B cell (primary cell): ENCODE results near the gene BYSL. TPM values are rescaled to one million over a fixed set of nuclear protein-coding genes. Genes with fewer than 3 reads are reported as not detected.

ENCODE experiments used
- ATAC-seq: fragments of 200-7000 bp; cut with Tn5 transposase; one replicate; pipeline ENCODE4 v1.10.0; 2021; ENCODE audit warnings: low read depth, mild to moderate bottlenecking, moderate number of reproducible peaks, moderate library complexity
- CTCF ChIA-PET: fragments of 350-600 bp; sonication (Branson Sonifier 250); formaldehyde crosslinking; loops from one replicate; lab custom pipeline; 2021; ENCODE audit warnings: antibody characterized with exemption, inconsistent platforms; lab: Charles Lee
- POLR2A ChIA-PET: fragments of 350-600 bp; sonication (Branson Sonifier 250); formaldehyde crosslinking; loops from one replicate; lab custom pipeline; 2021; ENCODE audit warnings: antibody characterized with exemption; lab: Charles Lee
- DNase-seq: peaks from one replicate; pipeline ENCODE4 v3.0.0; 2013
- H2AFZ ChIP-seq: 2 replicates; pipeline ENCODE4 v1.6.1; 2012; ENCODE audit warnings: mild to moderate bottlenecking, low read depth, low read length; ENCODE audit not compliant: insufficient read depth, poor library complexity, severe bottlenecking
- H3K27ac ChIP-seq, 2 donors: 1 replicate in 1 of 2; 2 replicates in 1 of 2; pipeline ENCODE4 v1.5.1; 2012 to 2013; ENCODE audit warnings: low read length in 2 of 2, mild to moderate bottlenecking in 2 of 2, moderate library complexity in 1 of 2
- H3K27me3 ChIP-seq, 4 experiments: fragments of 200-600 bp in 1 of 4; sonication (generic) in 1 of 4; replicated peaks in 1 of 4; 1 replicate in 2 of 4; 2 replicates in 2 of 4; pipeline versions ENCODE4 v1.6.1 to v1.7.0; 2013 to 2016; ENCODE audit warnings: low read length in 3 of 4, mild to moderate bottlenecking in 2 of 4, mixed read lengths in 1 of 4, moderate library complexity in 1 of 4; ENCODE audit not compliant: insufficient read depth in 4 of 4, control insufficient read depth in 3 of 4; ENCODE audit errors: control extremely low read depth in 1 of 4
- H3K36me3 ChIP-seq, 2 experiments: replicated peaks in 1 of 2; 1 replicate in 1 of 2; 2 replicates in 1 of 2; pipeline versions ENCODE4 v1.6.1 to v1.7.1; 2013; ENCODE audit warnings: low read length in 1 of 2; ENCODE audit not compliant: insufficient read depth in 2 of 2, control insufficient read depth in 1 of 2; ENCODE audit errors: control extremely low read depth in 1 of 2, extremely low read depth in 1 of 2
- H3K4me1 ChIP-seq, 2 donors: fragments of 200-600 bp in 1 of 2; sonication (generic) in 1 of 2; 1 replicate in 1 of 2; 2 replicates in 1 of 2; pipeline versions ENCODE4 v1.5.1 to v1.6.1; 2013 to 2017; ENCODE audit warnings: low read length in 2 of 2; ENCODE audit not compliant: control insufficient read depth in 2 of 2, insufficient read depth in 2 of 2
- H3K4me2 ChIP-seq: replicated peaks from 2 replicates; pipeline ENCODE3; 2012; ENCODE audit warnings: mild to moderate bottlenecking, low read depth, low read length; ENCODE audit not compliant: poor library complexity, severe bottlenecking
- H3K4me3 ChIP-seq, 5 experiments: fragments of 200-600 bp in 1 of 5; sonication (generic) in 1 of 5; 1 replicate in 3 of 5; 2 replicates in 2 of 5; pipeline versions ENCODE4 v1.5.1 to v1.7.0; 2011 to 2016; ENCODE audit warnings: low read length in 4 of 5, mild to moderate bottlenecking in 4 of 5, low read depth in 2 of 5, control low read depth in 1 of 5, moderate library complexity in 1 of 5; ENCODE audit not compliant: insufficient read depth in 1 of 5; ENCODE audit errors: control extremely low read depth in 1 of 5, extremely low read depth in 1 of 5
- H3K79me2 ChIP-seq: fragments of 200-600 bp; sonication (generic); one replicate; pipeline ENCODE4 v1.6.0; 2016; ENCODE audit warnings: low read length; ENCODE audit not compliant: control insufficient read depth, insufficient read depth
- H3K9ac ChIP-seq: fragments of 200-600 bp; sonication (generic); 2 replicates; pipeline ENCODE4 v1.6.1; 2017; ENCODE audit warnings: mild to moderate bottlenecking, low read length, moderate library complexity
- H3K9me3 ChIP-seq, 3 donors: one replicate each; pipeline versions ENCODE4 v1.6.1 to v1.7.1; 2013; ENCODE audit warnings: low read length in 2 of 3; ENCODE audit not compliant: control insufficient read depth in 2 of 3, insufficient read depth in 1 of 3; ENCODE audit errors: control extremely low read depth in 1 of 3
- H4K20me1 ChIP-seq: 2 replicates; pipeline ENCODE4 v1.6.0; 2012; ENCODE audit warnings: mild to moderate bottlenecking, low read length; ENCODE audit not compliant: insufficient read depth, control insufficient read depth, poor library complexity, severe bottlenecking
- H3K27ac Mint-ChIP-seq: one replicate; pipeline ENCODE4 v1.8.0; 2021; ENCODE audit warnings: mixed read lengths
- H3K27me3 Mint-ChIP-seq: one replicate; pipeline ENCODE4 v1.8.0; 2021; ENCODE audit warnings: mixed read lengths
- H3K4me1 Mint-ChIP-seq: one replicate; pipeline ENCODE4 v1.8.0; 2021; ENCODE audit warnings: mixed read lengths
- H3K4me3 Mint-ChIP-seq: one replicate; pipeline ENCODE4 v1.8.0; 2021; ENCODE audit warnings: mixed read lengths
- H3K9me3 Mint-ChIP-seq: one replicate; pipeline ENCODE4 v1.8.0; 2022; ENCODE audit warnings: mixed read lengths; ENCODE audit not compliant: insufficient read depth
- EZH2 ChIP-seq: IDR thresholded peaks from 2 replicates; pipeline ENCODE4 v1.6.1; 2012; ENCODE audit warnings: borderline replicate concordance, low read depth, mild to moderate bottlenecking, moderate library complexity, low read length; ENCODE audit not compliant: insufficient read depth, poor library complexity, severe bottlenecking
- WGBS: methylation state at CpG from one replicate; pipeline ENCODE4 v1.1.5; 2013; ENCODE audit warnings: missing lambda C conversion rate; ENCODE audit not compliant: insufficient coverage; 5-methylcytosine and 5-hydroxymethylcytosine counted together
- intact Hi-C: fragments of 100-400 bp; cut with micrococcal nuclease; formaldehyde crosslinking; loops from one replicate; pipeline ENCODE4 v1.10.0; 2022
- polyA plus RNA-seq: library from polyadenylated mRNA; depleted of rRNA; stranded (reverse); fragments of >200 nt; gene quantifications from 2 replicates; pipeline ENCODE4 v1.2.3, GENCODE V29; 2012
- total RNA-seq, 2 donors: library from RNA; stranded (reverse); fragments of 120-200 nt in 1 of 2; gene quantifications; 1 replicate in 1 of 2; 2 replicates in 1 of 2; pipeline versions ENCODE4 v1.2.3 to v1.2.4, GENCODE V29; 2013 to 2022
- TF ChIP-seq, protein P1 (sequence below): fragments of 200-600 bp; IDR thresholded peaks from one replicate; pipeline ENCODE4 v1.8.0; 2022; ENCODE audit warnings: antibody characterized with exemption, mild to moderate bottlenecking

BYSL gene
- total and polyA plus RNA-seq, 2 donors (not counting 1 experiment from before 2014, with no cell fraction given) = 6.0 to 11.1 TPM

DNA sequence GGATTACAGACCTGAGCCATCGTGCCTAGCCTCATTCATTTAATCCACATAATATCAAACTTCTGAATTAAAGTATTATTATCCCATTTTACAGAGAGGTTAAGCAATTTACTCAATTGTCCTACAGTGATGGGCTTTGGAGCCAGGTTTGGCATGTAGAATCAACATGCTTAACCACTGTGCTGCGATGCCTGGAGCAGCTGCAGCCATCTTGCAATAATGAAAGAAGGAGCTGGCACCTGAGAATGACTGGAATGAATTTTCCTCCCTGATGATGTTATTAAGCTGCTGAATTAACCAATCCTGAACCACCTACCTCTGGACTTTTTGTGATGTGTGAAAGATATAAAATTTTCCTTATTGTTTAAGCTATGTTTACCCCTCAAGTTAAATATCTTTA is 33.4 kb downstream of the BYSL start:
- no peaks in the 10 kb centered on the region for H3K9me3 ChIP-seq
- no peak overlapping the region for H3K27ac ChIP-seq
- H3K27me3 ChIP-seq = no peaks in the 10 kb centered on the region
- TF ChIP-seq, protein P1, sequence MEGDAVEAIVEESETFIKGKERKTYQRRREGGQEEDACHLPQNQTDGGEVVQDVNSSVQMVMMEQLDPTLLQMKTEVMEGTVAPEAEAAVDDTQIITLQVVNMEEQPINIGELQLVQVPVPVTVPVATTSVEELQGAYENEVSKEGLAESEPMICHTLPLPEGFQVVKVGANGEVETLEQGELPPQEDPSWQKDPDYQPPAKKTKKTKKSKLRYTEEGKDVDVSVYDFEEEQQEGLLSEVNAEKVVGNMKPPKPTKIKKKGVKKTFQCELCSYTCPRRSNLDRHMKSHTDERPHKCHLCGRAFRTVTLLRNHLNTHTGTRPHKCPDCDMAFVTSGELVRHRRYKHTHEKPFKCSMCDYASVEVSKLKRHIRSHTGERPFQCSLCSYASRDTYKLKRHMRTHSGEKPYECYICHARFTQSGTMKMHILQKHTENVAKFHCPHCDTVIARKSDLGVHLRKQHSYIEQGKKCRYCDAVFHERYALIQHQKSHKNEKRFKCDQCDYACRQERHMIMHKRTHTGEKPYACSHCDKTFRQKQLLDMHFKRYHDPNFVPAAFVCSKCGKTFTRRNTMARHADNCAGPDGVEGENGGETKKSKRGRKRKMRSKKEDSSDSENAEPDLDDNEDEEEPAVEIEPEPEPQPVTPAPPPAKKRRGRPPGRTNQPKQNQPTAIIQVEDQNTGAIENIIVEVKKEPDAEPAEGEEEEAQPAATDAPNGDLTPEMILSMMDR = no peak
- no peak for TF ChIP-seq EZH2
- Mint-ChIP-seq H3K27me3 (no peaks in the 10 kb centered on the region), H3K4me3 (no peak overlapping the region), H3K27ac (no peak overlapping the region), H3K9me3 (no peaks in the 10 kb centered on the region), H3K4me1 (peaks cover 18% of the 10 kb centered on the region)
- ChIA-PET CTCF (no interaction called here), POLR2A (no interaction called here)
- 100% methylated on average over 1 of the region's 2 CpGs for WGBS
- DNase-seq = no peak
- peaks cover 93% of the 10 kb centered on the region for H4K20me1 ChIP-seq
- peaks cover 3 to 28% of the 10 kb centered on the region in 2 experiments for H3K36me3 ChIP-seq
- no peak overlapping the region for H2AFZ ChIP-seq
- intact Hi-C loops = no loop called here
- no peak overlapping the region for H3K4me3 ChIP-seq
- H3K4me1 ChIP-seq = no peaks in the 10 kb centered on the region
- ATAC-seq = no peak
- no peak overlapping the region for H3K9ac ChIP-seq
- no peak overlapping the region for H3K4me2 ChIP-seq
- H3K79me2 ChIP-seq = peaks cover 93% of the 10 kb centered on the region

DNA sequence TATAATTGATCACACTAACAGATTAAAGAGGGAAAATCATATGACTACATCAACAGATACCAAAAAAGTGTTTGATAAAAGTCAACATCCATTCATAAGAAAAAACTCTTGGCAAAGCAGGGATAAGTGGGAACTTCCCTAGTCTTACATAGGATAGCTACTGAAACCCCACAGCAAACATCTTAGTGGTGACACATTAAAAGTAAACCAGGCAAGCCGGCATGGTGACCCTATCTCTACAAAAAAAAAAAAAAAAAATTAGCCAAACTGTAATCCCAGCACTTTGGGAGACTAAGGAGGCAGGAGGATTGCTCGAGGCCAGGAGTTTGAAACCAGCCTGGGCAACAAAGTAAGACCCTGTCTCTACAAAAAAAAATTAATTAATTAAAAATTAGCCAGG is 34.1 kb downstream of the BYSL start:
- Histone ChIP-seq H3K27me3 (no peaks in the 10 kb centered on the region), H3K36me3 (peaks cover 3 to 23% of the 10 kb centered on the region in 2 experiments), H3K9ac (no peak overlapping the region), H3K27ac (no peak overlapping the region), H3K4me3 (no peak overlapping the region), H2AFZ (no peak overlapping the region), H3K4me1 (no peaks in the 10 kb centered on the region), H3K79me2 (peaks cover 94% of the 10 kb centered on the region), H4K20me1 (peaks cover 93% of the 10 kb centered on the region), H3K9me3 (no peaks in the 10 kb centered on the region), H3K4me2 (no peak overlapping the region)
- no peak overlapping the region for H3K27ac Mint-ChIP-seq
- intact Hi-C loops = no loop called here
- no peak for ATAC-seq
- WGBS = no CpG with 5 or more reads among the region's 2 CpGs
- peaks cover 20% of the 10 kb centered on the region for H3K4me1 Mint-ChIP-seq
- no peak overlapping the region for H3K4me3 Mint-ChIP-seq
- POLR2A ChIA-PET = no interaction called here
- no peak for TF ChIP-seq EZH2
- TF ChIP-seq, protein P1 = no peak
- no peaks in the 10 kb centered on the region for H3K9me3 Mint-ChIP-seq
- no peaks in the 10 kb centered on the region for H3K27me3 Mint-ChIP-seq
- DNase-seq = no peak
- CTCF ChIA-PET = interaction anchor here (0.7 kb wide), 1 partner anchor 77 kb away, joined by 3 read pairs; no protein-coding TSS in a partner anchor
